ENCODE results near the gene ARHGAP42. TPM values are rescaled to one million over a fixed set of nuclear protein-coding genes. Genes with fewer than 3 reads are reported as not detected.

ARHGAP42 gene
- total and polyA plus RNA-seq, 8 donors, result 2.3 to 119 (median 39.3) TPM

DNA sequence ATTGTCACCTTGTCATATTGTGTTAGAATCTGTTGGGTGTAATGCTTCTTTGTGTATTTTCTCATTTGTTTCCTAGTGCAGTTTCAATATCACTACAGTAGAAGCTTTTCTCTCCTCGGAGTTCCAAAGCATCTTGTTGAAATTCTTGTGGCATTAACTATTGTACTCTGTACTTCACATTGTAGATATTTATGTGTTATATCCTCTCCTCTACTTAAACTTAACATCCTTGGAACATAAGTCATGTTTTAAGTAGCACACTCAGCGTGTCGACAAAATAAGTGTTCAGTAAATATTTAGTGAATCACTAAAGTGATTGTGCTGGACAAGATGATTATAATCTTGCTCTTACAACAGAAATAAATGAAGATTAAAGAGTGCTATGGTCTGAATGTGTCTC, 201.7 kb downstream of the ARHGAP42 start:
- 59 to 79% (median 71%) methylated on average over 3 of the region's 3 CpGs for WGBS, 5 donors
- TF ChIP-seq, protein P1, sequence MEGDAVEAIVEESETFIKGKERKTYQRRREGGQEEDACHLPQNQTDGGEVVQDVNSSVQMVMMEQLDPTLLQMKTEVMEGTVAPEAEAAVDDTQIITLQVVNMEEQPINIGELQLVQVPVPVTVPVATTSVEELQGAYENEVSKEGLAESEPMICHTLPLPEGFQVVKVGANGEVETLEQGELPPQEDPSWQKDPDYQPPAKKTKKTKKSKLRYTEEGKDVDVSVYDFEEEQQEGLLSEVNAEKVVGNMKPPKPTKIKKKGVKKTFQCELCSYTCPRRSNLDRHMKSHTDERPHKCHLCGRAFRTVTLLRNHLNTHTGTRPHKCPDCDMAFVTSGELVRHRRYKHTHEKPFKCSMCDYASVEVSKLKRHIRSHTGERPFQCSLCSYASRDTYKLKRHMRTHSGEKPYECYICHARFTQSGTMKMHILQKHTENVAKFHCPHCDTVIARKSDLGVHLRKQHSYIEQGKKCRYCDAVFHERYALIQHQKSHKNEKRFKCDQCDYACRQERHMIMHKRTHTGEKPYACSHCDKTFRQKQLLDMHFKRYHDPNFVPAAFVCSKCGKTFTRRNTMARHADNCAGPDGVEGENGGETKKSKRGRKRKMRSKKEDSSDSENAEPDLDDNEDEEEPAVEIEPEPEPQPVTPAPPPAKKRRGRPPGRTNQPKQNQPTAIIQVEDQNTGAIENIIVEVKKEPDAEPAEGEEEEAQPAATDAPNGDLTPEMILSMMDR (IDR thresholded peaks at IDR 0.05), result no peak
- no peak for TF ChIP-seq POLR2AphosphoS5 (IDR thresholded peaks at IDR 0.05)
- TF ChIP-seq EP300 (IDR thresholded peaks at IDR 0.05), result no peak
- no peak for TF ChIP-seq POLR2A (IDR thresholded peaks at IDR 0.05)
- intact Hi-C loops (cut with DNase I; ENCODE audit: low total_unique reads), result no loop called here
- no peaks in the 10 kb centered on the region for H3K36me3 ChIP-seq
- no peak overlapping the region for H3K27ac ChIP-seq
- no peak overlapping the region for H3K4me3 ChIP-seq
- H3K9me3 ChIP-seq, result no peaks in the 10 kb centered on the region
- H3K4me1 ChIP-seq, result peaks cover 0 to 10% (median 0%) of the 10 kb centered on the region in 4 donors
- no peaks in the 10 kb centered on the region for H3K27me3 ChIP-seq
- DNase-seq, result no peak

DNA sequence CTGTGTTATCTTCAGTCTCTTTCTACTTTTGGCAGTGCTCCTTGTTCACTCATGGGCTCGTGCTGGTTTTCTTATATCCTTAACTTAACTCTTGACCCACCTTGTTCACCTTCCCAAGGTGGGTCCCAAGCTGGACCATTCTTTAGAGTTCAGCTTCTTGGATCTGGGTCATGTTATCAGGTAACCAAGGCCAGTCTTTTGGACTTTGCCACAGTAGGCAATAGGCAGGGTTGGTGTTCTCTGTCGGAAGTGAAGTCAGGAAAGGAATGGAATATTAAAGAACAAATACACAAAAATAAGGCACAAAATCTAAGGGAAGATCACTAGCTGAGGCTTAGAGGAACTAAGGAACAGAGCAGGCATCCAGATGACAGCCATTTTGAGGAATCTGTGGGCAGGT, 202.7 kb downstream of the ARHGAP42 start:
- H3K27ac ChIP-seq, result no peak overlapping the region
- H3K4me1 ChIP-seq, result peaks cover 0 to 10% (median 0%) of the 10 kb centered on the region in 4 donors
- 50 to 72% (median 55%) methylated on average over 2 of the region's 2 CpGs for WGBS, 5 donors
- H3K9me3 ChIP-seq, result no peaks in the 10 kb centered on the region
- no peaks in the 10 kb centered on the region for H3K36me3 ChIP-seq
- H3K4me3 ChIP-seq, result no peak overlapping the region
- no peaks in the 10 kb centered on the region for H3K27me3 ChIP-seq
- DNase-seq, result no peak
- TF ChIP-seq EP300 (IDR thresholded peaks at IDR 0.05) (no peak), POLR2AphosphoS5 (IDR thresholded peaks at IDR 0.05) (no peak), POLR2A (IDR thresholded peaks at IDR 0.05) (no peak)
- TF ChIP-seq, protein P1 (IDR thresholded peaks at IDR 0.05), result no peak
- intact Hi-C loops (cut with DNase I; ENCODE audit: low total_unique reads), result no loop called here

- Histone ChIP-seq H3K27me3 (no peaks in the 10 kb centered on the region), H3K4me1 (peaks cover 0 to 10% (median 0%) of the 10 kb centered on the region in 4 donors), H3K36me3 (no peaks in the 10 kb centered on the region), H3K9me3 (no peaks in the 10 kb centered on the region), H3K4me3 (no peak overlapping the region), H3K27ac (no peak overlapping the region)
- TF ChIP-seq POLR2A (IDR thresholded peaks at IDR 0.05) (no peak), POLR2AphosphoS5 (IDR thresholded peaks at IDR 0.05) (no peak), EP300 (IDR thresholded peaks at IDR 0.05) (no peak)
- TF ChIP-seq, protein P1 (IDR thresholded peaks at IDR 0.05), result no peak
- 52 to 74% (median 59%) methylated on average over 3 of the region's 3 CpGs for WGBS, 5 donors
- intact Hi-C loops (cut with DNase I; ENCODE audit: low total_unique reads), result no loop called here
- no peak for DNase-seq
Observed at GRCh38 chr11:100890789-100891188, 203.7 kb downstream of the ARHGAP42 start.

DNA sequence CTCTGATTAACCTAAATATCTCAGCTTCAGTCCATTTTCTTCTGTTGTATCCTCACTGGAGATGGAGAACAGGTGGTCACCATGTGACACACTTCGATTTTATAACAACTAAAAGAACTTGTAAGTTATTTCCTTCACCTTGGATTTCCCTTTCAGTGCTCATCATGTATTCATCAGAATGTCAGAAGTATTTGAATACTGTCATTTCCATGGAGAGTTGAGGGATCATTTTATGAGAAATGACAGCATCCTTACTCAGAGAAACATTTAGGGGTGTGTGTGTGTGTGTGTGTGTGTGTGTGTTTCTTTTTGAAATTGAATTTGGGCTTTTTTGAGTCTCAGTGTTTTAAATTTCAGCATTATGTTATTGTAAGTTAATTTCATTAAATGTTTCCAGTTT, 205.8 kb downstream of the ARHGAP42 start:
- TF ChIP-seq, protein P1 (IDR thresholded peaks at IDR 0.05), result no peak
- TF ChIP-seq EP300 (IDR thresholded peaks at IDR 0.05) (no peak), POLR2AphosphoS5 (IDR thresholded peaks at IDR 0.05) (no peak)
- no peaks in the 10 kb centered on the region for H3K36me3 ChIP-seq
- no peaks in the 10 kb centered on the region for H3K27me3 ChIP-seq
- WGBS, 5 donors, result 67 to 86% (median 81%) methylated on average over 1 of the region's 1 CpG
- no peak for DNase-seq
- no peak overlapping the region for H3K27ac ChIP-seq
- H3K4me1 ChIP-seq, result peaks cover 0 to 10% (median 0%) of the 10 kb centered on the region in 4 donors
- no peaks in the 10 kb centered on the region for H3K9me3 ChIP-seq
- intact Hi-C loops (cut with DNase I; ENCODE audit: low total_unique reads), result no loop called here
- H3K4me3 ChIP-seq, result no peak overlapping the region

Data from stomach (tissue), 9 donors.